KG1 (cell line): ENCODE measurements around the gene D2HGDH.
"Not testable (repeated sequence)": the region's sequence is repeated elsewhere in the genome, so short reads cannot be mapped to it uniquely, and the experiment has no call there.

Experiments
- DNase-seq: peaks from one replicate; lab custom pipeline; 2025; lab: John Stamatoyannopoulos, UW

The D2HGDH gene

DNA sequence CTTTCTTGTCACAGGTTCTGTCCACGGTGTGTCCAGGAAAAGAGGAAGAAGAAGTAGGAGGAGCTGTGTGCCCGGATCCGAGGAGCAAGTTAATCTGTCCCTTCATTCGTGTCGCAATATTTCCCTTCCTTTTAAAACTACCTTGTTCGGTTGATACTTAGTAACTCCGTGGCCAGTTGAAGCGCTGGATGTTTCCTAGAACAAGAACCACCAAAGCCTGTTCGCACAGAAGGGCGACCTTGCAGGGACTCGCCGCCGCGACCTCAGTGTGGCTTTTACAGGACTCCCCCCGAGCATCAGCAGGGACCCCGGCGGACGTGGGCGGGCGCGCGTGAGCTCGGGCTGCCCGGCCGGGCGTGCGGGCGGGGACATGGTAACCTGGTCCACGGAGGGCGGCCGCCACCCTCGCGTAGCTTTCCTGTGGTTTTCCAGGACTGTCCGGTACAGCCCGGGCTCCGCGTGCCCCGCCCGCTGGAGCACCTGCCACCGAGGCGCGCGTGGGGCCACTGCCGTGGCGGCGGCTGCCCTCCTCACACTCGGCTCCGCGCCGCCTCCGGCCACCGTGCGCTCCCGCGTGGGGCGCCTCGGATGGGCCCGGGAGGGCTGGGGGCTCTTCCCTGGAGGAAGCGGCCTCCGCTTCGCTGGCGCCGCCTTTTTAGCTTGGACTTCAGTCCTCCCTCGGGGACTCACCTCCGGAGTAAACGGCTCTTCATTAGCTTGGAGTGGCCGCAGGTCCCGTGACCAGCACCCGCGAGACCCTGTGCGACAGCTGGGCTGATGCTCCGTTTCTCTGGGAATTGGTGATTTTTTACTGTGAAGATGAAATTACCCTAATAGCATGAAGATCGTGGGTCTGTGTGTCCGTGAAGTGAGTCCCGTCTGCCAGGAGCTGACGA, 9.2 kb upstream of the D2HGDH start:
- DNase-seq: no peak

DNA sequence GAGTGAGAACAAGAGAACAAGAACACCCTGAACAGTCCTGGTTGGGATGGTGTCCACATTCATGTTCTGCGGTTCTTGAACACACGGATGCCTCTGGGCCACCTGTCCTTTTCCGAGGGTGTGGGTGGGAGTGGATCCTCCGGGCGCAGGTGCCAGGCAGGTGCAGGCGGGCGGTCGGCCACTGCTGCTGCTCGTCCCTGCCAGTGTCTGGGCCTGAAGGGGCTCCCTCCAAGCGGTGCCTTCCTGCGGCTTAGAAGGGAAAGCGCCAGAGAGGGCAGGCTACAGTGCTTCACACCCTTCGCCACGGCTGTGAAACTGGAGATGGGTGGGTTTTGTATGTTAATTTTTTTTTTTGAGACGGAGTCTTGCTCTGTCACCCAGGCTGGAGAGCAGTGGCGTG, 8.0 kb upstream of the D2HGDH start:
- no peak for DNase-seq

DNA sequence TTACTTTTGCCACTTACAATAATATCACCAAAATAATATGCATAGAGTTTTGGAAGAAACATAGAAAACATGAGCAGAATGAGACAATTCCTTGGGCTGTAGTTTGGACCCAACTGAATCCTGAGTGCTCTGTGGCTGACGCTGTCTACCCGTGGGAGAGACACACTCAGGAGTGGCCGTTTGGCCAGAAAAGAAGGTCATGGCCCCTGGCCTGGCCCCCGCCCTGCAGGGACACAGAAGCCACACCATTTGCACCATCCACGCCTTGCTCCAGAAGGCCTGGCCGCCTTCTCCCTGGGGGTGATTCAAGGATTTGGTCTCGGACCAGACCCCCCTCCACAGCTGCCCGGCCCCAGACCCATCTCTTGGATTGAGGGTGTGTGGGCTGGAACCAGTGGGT, 6.4 kb upstream of the D2HGDH start:
- DNase-seq: no peak

GRCh38 chr2:241728627-241729026, 5.8 kb upstream of the D2HGDH start:
- no peak for DNase-seq

- no peak for DNase-seq
These were observed 4.6 kb upstream of the D2HGDH start for GRCh38 chr2:241729868-241730267.

GRCh38 chr2:241730671-241731293, 3.6 kb upstream of the D2HGDH start:
- DNase-seq: peak; percentile 26

- DNase-seq: not testable (repeated sequence)
These were observed 1.8 kb upstream of the D2HGDH start for GRCh38 chr2:241732513-241733186.

GRCh38 chr2:241733391-241734207, 831 bp upstream of the D2HGDH start:
- no peak for DNase-seq

DNA sequence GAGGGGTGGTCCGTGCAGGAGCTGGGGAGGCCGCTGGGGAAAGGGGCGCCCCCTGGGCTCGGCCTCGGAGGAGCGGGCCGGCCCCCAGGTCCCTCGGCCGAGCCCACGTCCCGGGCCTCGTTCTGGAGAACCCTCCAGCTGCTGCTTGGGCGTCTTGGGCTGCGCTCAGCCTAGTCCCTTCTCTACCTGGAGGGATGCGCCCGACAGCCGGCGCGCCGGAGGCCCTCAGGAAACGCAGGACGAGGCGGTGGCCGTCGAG, 293 bp upstream of the D2HGDH start:
- DNase-seq: no peak

DNA sequence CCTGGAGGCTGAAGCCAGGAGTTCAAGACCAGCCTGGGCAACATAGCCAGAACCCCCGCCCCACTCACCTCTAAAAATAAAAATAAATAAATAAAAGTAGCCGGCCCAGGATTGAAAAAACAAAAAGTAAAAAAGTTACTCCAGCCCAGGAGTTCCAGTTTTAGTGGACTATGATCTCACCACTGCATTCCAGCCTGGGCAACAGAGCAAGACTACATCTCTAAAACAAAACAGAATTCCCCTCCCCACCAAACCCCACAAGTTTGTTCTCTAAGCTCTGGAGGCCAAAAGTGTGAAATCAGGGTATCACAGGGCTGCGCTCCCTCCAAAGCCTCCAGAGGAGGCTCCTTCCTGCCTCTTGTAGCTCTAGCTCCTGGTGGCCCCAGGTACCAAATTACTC, 1.7 kb downstream of the D2HGDH start:
- DNase-seq: no peak

- DNase-seq: no peak
These were observed 3.7 kb downstream of the D2HGDH start for GRCh38 chr2:241738040-241738686.

DNA sequence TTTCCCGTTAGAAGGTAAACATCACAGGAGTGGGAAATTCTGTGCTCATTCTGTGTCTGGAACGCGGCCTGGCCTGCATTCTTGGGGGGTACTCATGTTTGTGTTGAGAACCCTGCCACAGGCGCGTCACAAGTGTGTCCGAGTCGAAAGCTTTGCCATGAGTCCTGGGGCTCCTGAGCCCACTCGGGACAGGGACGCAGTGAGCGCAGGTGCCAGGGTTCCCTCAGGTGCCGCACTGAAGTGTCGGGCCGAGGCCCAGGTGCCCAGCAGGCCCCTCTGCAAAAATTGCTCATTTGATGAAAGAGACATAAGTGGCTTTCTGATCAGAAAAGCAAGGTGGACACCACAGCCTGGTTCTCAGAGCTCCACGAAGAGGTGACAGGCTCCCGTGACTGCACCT, 4.7 kb downstream of the D2HGDH start:
- no peak for DNase-seq

- DNase-seq: no peak
These were observed 5.2 kb downstream of the D2HGDH start for GRCh38 chr2:241739651-241740050.

GRCh38 chr2:241741016-241741415, 6.6 kb downstream of the D2HGDH start:
- DNase-seq: no peak

- no peak for DNase-seq
These were observed 8.0 kb downstream of the D2HGDH start for GRCh38 chr2:241742320-241742939.

DNA sequence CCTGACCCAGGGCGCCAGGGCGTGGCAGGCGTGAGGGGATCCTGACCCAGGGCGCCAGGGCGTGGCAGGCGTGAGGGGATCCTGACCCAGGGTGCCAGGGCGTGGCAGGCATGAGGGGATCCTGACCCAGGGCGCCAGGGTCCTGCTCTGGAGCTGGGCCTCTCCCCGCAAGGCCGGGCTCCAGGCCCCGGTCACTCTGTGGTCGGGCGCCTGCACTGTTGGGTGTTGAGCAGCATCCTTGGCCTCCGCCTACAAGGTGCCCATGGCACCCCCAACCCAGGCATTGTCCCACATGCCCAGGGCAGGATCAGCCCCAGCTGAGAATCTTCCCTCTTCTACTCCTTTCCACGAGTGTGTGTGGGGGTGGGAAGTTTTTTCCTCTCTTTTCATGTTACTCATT, 8.6 kb downstream of the D2HGDH start:
- not testable (repeated sequence) for DNase-seq

DNA sequence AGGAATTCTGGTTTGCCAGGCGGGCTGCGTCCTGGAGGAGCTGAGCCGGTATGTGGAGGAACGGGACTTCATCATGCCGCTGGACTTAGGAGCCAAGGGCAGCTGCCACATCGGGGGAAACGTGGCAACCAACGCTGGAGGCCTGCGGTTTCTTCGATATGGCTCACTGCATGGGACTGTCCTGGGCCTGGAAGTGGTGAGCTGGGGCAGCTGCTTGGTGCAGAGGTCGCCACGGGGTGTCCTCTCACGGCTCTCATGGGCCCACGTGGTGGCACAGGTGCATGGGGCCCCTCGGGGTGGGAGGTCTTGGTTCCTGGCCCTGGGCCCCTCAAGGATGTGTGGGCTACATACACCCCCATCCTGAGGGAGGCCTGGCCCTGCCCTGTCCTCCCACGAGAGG, 9.2 kb downstream of the D2HGDH start:
- DNase-seq: no peak

GRCh38 chr2:241744028-241744754, 9.8 kb downstream of the D2HGDH start:
- no peak for DNase-seq

DNA sequence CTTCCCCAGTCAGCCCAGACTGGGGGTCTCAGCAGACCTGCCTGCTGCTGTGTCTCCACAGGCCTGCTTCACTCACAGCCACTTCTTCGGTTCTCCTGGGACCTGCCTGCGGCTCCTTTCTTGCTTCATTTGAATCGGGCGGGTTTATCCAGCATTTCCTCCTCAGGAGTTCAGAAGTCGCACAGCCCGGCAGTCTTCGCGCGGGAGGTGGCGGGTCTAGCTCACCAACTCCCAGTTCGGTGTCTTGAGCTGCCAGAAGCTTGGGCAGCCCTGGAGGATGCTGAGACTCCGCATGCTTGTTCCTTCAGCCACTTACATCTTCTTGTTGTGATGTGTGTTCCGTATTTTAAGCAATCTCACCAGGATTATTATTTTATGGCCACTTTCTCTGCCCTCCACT, 10.8 kb downstream of the D2HGDH start:
- no peak for DNase-seq

GRCh38 chr2:241746084-241746483, 11.7 kb downstream of the D2HGDH start:
- DNase-seq: no peak
